Measurements from ENCODE around the gene SLC25A48.

- TF ChIP-seq, protein P1, sequence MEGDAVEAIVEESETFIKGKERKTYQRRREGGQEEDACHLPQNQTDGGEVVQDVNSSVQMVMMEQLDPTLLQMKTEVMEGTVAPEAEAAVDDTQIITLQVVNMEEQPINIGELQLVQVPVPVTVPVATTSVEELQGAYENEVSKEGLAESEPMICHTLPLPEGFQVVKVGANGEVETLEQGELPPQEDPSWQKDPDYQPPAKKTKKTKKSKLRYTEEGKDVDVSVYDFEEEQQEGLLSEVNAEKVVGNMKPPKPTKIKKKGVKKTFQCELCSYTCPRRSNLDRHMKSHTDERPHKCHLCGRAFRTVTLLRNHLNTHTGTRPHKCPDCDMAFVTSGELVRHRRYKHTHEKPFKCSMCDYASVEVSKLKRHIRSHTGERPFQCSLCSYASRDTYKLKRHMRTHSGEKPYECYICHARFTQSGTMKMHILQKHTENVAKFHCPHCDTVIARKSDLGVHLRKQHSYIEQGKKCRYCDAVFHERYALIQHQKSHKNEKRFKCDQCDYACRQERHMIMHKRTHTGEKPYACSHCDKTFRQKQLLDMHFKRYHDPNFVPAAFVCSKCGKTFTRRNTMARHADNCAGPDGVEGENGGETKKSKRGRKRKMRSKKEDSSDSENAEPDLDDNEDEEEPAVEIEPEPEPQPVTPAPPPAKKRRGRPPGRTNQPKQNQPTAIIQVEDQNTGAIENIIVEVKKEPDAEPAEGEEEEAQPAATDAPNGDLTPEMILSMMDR (conservative IDR thresholded peaks at IDR 0.05; ENCODE audit: low read depth, low read length): no peak
- TF ChIP-seq POLR2A (IDR thresholded peaks at IDR 0.05; ENCODE audit: low read depth, low read length) (no peak), MAZ (IDR thresholded peaks at IDR 0.05; ENCODE audit: borderline replicate concordance, low read depth, low read length) (no peak), MXI1 (IDR thresholded peaks at IDR 0.05; ENCODE audit: borderline replicate concordance, low read depth, low read length) (no peak), NFE2L2 (IDR thresholded peaks at IDR 0.05; ENCODE audit: low read depth, low read length) (no peak), SMC3 (IDR thresholded peaks at IDR 0.05; ENCODE audit: low read depth, low read length) (no peak), FOS (IDR thresholded peaks at IDR 0.05; ENCODE audit: low read depth, low read length) (no peak), RFX5 (IDR thresholded peaks at IDR 0.05; ENCODE audit: low read depth, low read length) (no peak), RAD21 (IDR thresholded peaks at IDR 0.05; ENCODE audit: low read length) (no peak), RCOR1 (IDR thresholded peaks at IDR 0.05; ENCODE audit: insufficient replicate concordance, low read length) (no peak), MAFK (IDR thresholded peaks at IDR 0.05; ENCODE audit: low read depth, low read length) (no peak), CHD1 (IDR thresholded peaks at IDR 0.05; ENCODE audit: low read depth, low read length) (no peak)
- TF ChIP-seq, protein P2, sequence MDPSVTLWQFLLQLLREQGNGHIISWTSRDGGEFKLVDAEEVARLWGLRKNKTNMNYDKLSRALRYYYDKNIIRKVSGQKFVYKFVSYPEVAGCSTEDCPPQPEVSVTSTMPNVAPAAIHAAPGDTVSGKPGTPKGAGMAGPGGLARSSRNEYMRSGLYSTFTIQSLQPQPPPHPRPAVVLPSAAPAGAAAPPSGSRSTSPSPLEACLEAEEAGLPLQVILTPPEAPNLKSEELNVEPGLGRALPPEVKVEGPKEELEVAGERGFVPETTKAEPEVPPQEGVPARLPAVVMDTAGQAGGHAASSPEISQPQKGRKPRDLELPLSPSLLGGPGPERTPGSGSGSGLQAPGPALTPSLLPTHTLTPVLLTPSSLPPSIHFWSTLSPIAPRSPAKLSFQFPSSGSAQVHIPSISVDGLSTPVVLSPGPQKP (IDR thresholded peaks at IDR 0.05; ENCODE audit: borderline replicate concordance, low read depth, low read length): no peak
- TF ChIP-seq, protein P3, sequence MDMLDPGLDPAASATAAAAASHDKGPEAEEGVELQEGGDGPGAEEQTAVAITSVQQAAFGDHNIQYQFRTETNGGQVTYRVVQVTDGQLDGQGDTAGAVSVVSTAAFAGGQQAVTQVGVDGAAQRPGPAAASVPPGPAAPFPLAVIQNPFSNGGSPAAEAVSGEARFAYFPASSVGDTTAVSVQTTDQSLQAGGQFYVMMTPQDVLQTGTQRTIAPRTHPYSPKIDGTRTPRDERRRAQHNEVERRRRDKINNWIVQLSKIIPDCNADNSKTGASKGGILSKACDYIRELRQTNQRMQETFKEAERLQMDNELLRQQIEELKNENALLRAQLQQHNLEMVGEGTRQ (IDR thresholded peaks at IDR 0.05; ENCODE audit: low read depth, low read length): no peak
These were observed 8.3 kb upstream of the SLC25A48 start for GRCh38 chr5:135826221-135826525.
